Osteocyte (in vitro differentiated cells): ENCODE results near the gene SMIM43. TPM values are rescaled to one million over a fixed set of nuclear protein-coding genes. Genes with fewer than 3 reads are reported as not detected.

Experiments
- DNase-seq: peaks from one replicate; pipeline ENCODE4 v3.0.0; 2021; ENCODE audit warnings: mixed read lengths; ENCODE audit not compliant: unreplicated experiment; ENCODE audit errors: extremely low spot score
- H3K27ac Mint-ChIP-seq: one replicate; pipeline ENCODE4 v1.8.0; 2021; ENCODE audit warnings: mild to moderate bottlenecking, mixed read lengths; ENCODE audit not compliant: unreplicated experiment
- H3K27me3 Mint-ChIP-seq: one replicate; pipeline ENCODE4 v1.8.0; 2021; ENCODE audit warnings: mixed read lengths; ENCODE audit not compliant: unreplicated experiment
- H3K36me3 Mint-ChIP-seq: one replicate; pipeline ENCODE4 v1.8.0; 2021; ENCODE audit warnings: mixed read lengths; ENCODE audit not compliant: unreplicated experiment
- H3K4me1 Mint-ChIP-seq: one replicate; pipeline ENCODE4 v1.8.0; 2021; ENCODE audit warnings: mixed read lengths; ENCODE audit not compliant: unreplicated experiment
- H3K4me3 Mint-ChIP-seq: one replicate; pipeline ENCODE4 v1.8.0; 2021; ENCODE audit warnings: mild to moderate bottlenecking, moderate library complexity, mixed read lengths; ENCODE audit not compliant: unreplicated experiment
- H3K9me3 Mint-ChIP-seq: one replicate; pipeline ENCODE4 v1.8.0; 2021; ENCODE audit warnings: mixed read lengths; ENCODE audit not compliant: unreplicated experiment
- total RNA-seq: library from RNA; stranded (reverse); gene quantifications from 2 replicates; pipeline ENCODE4 v1.2.1, GENCODE V29; 2021
- TF ChIP-seq, protein P1 (sequence below): fragments of 200-600 bp; sonication (generic); IDR thresholded peaks from 2 replicates; pipeline ENCODE4 v1.5.0; 2021; ENCODE audit warnings: antibody characterized with exemption, mild to moderate bottlenecking, moderate library complexity

Gene SMIM43
- total RNA-seq, 1 donor from 2014 or later = not detected

GRCh38 chr4:121742794-121743193 is 22.2 kb downstream of the SMIM43 start:
- peaks cover 12% of the 10 kb centered on the region for H3K27me3 Mint-ChIP-seq
- H3K27ac Mint-ChIP-seq = no peak overlapping the region
- no peak for DNase-seq
- no peaks in the 10 kb centered on the region for H3K9me3 Mint-ChIP-seq
- H3K36me3 Mint-ChIP-seq = no peaks in the 10 kb centered on the region
- no peak overlapping the region for H3K4me3 Mint-ChIP-seq
- TF ChIP-seq, protein P1, sequence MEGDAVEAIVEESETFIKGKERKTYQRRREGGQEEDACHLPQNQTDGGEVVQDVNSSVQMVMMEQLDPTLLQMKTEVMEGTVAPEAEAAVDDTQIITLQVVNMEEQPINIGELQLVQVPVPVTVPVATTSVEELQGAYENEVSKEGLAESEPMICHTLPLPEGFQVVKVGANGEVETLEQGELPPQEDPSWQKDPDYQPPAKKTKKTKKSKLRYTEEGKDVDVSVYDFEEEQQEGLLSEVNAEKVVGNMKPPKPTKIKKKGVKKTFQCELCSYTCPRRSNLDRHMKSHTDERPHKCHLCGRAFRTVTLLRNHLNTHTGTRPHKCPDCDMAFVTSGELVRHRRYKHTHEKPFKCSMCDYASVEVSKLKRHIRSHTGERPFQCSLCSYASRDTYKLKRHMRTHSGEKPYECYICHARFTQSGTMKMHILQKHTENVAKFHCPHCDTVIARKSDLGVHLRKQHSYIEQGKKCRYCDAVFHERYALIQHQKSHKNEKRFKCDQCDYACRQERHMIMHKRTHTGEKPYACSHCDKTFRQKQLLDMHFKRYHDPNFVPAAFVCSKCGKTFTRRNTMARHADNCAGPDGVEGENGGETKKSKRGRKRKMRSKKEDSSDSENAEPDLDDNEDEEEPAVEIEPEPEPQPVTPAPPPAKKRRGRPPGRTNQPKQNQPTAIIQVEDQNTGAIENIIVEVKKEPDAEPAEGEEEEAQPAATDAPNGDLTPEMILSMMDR = no peak
- no peaks in the 10 kb centered on the region for H3K4me1 Mint-ChIP-seq

GRCh38 chr4:121741751-121742150 is 23.2 kb downstream of the SMIM43 start:
- H3K4me3 Mint-ChIP-seq = no peak overlapping the region
- no peaks in the 10 kb centered on the region for H3K9me3 Mint-ChIP-seq
- TF ChIP-seq, protein P1 = no peak
- peaks cover 5% of the 10 kb centered on the region for H3K27me3 Mint-ChIP-seq
- DNase-seq = no peak
- H3K36me3 Mint-ChIP-seq = no peaks in the 10 kb centered on the region
- no peak overlapping the region for H3K27ac Mint-ChIP-seq
- H3K4me1 Mint-ChIP-seq = no peaks in the 10 kb centered on the region

GRCh38 chr4:121740796-121741409 is 24.1 kb downstream of the SMIM43 start:
- DNase-seq = no peak
- Mint-ChIP-seq H3K9me3 (no peaks in the 10 kb centered on the region), H3K36me3 (no peaks in the 10 kb centered on the region), H3K4me3 (no peak overlapping the region), H3K4me1 (no peaks in the 10 kb centered on the region), H3K27ac (no peak overlapping the region), H3K27me3 (peaks cover 5% of the 10 kb centered on the region)
- TF ChIP-seq, protein P1 = no peak

- H3K4me3 Mint-ChIP-seq = no peak overlapping the region
- H3K27ac Mint-ChIP-seq = no peak overlapping the region
- H3K4me1 Mint-ChIP-seq = no peaks in the 10 kb centered on the region
- peaks cover 5% of the 10 kb centered on the region for H3K27me3 Mint-ChIP-seq
- TF ChIP-seq, protein P1 = no peak
- no peak for DNase-seq
- no peaks in the 10 kb centered on the region for H3K36me3 Mint-ChIP-seq
- H3K9me3 Mint-ChIP-seq = no peaks in the 10 kb centered on the region
Observed at GRCh38 chr4:121739575-121739974, 25.4 kb downstream of the SMIM43 start.

DNA sequence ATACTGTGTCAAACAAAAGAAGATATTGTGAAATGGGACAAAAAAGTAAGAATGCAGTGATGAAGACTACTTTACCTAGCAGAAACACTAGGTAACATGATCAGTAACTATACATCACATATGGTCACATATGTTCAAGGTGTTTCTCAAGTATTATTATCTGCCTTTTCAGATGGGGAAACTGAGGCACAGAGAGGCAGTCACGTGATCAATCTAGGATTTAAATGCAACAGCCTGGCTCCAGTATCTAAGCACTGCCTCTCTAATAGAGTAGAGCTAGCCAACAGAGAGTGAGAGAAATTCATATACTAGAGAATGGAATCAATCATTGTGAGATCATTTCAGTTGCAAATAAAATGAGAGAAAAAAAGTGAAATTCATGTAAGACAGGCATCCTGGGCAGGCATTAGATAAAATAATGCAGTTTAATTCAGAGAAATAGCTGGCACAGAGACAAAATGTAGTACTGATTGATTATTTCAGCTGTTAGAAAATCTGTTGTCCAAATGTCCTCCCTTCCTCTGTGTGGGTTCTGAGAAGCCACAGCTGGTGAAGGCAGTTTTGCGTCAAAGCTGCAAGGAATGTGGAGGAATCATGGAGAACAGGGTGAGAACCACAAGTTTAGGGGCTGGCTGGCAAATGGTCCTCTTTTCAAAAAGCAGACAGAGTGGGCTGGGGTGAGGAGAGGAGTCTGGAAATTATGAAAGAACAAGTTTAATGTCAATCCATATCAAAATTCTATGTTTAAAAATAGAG is 26.0 kb downstream of the SMIM43 start:
- H3K4me1 Mint-ChIP-seq = no peaks in the 10 kb centered on the region
- TF ChIP-seq, protein P1 = no peak
- H3K27me3 Mint-ChIP-seq = peaks cover 3% of the 10 kb centered on the region
- DNase-seq = no peak
- no peak overlapping the region for H3K4me3 Mint-ChIP-seq
- H3K36me3 Mint-ChIP-seq = no peaks in the 10 kb centered on the region
- H3K27ac Mint-ChIP-seq = no peak overlapping the region
- H3K9me3 Mint-ChIP-seq = no peaks in the 10 kb centered on the region
